ENCODE results near the gene MRPL57.
"Not testable (repeated sequence)": the region's sequence is repeated elsewhere in the genome, so short reads cannot be mapped to it uniquely, and the experiment has no call there.

Gene MRPL57

DNA sequence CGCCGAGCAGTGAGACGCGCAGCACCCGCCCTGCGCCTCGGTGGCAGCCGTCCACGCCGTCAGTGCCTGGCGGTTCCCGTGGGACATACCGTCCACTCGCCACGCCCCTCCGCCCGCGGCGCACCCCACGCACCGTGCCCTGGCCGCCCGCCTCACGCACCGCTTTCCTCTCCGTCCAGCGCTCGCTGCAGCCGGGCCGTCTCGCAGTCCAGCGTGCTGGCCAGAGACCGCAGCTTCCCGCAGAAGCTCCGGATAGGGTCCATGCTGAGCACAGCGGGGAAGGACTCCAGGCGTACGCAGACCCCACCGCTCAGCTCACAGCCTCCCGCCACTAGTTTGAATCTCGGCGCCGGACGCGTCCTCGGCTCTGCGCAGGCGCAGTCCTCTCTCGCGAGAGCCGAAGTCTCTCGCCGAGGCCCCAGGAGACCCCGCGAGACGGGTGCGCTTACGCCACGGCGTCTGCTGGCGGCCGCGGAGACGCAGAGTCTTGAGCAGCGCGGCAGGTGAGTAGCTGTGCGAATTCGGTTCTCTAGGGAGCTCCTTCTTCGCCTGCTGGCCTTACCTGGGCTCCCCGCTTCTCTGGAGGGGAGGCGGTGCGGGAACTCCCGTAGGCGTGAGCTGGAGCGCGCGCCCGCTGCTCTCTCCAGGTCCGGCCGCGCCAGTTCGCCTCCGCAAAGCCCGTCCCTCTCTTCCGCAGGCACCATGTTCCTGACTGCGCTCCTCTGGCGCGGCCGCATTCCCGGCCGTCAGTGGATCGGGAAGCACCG, at the start of gene MRPL57, which contains the start of gene SKA3:
Gene MRPL57, plus strand, starts transcription at position 444 of the 767 bp plus-strand sequence. Its CDS starts 259 bp downstream, at position 703.
Gene SKA3, minus strand, starts transcription at position 338 of the 767 bp plus-strand sequence. Its CDS starts 75 bp downstream, at position 263.
- DNase-seq = peak; percentile 95

DNA sequence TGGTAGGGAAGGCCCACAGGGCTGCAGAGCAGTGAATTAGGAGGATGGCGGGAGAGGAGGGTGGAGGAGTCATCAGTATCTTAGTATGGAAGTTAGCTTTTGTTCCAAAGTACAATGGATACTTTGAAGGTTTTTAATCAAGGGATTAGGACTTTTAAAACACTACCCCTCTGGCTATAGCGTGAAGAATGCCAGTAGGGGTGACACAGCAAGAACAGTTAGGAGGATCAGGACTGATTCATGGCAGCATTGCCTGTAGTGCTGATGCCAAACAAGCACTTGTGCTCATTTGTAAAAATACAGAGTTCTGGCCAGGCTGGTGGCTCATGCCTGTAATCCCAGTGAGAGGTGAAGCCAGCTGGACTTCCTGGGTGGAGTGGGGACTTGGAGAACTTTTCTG, 46.3 kb upstream of the MRPL57 start:
- no peak for DNase-seq

DNA sequence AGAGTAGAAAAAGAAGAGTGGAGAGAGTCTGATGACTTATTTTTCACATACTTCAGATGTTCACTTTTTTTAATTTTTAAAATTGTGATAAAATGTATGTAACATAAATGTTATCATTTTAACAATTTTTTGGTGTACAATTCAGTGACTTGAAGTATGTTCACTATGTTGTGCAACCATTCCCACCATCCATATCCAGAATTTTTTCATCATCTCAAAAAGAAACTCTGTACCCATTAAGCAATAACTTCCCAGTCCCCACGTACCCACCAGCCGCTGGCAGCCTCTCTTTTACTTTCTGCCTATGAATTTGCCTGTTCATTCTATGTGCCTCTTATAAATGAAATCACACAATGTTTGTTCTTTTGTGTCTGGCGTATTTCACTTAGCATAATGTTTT, 43.4 kb upstream of the MRPL57 start:
- no peak for DNase-seq

DNA sequence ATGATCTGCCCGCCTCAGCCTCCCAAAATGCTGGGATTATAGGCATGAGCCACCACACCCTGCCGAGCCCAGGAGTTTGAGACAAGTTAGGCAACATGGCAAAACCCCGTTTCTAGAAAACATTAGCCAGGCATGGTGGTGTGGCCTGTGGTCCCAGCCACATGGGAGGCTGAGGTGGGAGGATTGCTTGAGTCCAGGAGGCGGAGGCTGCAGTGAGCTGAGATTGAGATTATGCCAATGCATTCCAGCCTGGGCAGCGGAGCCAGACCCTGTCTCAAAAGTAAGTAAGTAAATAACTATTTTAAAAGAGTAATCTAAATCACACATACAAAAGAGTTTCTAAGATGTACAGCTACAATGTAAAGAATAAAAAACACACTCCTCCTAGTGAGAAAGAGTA, 42.0 kb upstream of the MRPL57 start:
- no peak for DNase-seq

DNA sequence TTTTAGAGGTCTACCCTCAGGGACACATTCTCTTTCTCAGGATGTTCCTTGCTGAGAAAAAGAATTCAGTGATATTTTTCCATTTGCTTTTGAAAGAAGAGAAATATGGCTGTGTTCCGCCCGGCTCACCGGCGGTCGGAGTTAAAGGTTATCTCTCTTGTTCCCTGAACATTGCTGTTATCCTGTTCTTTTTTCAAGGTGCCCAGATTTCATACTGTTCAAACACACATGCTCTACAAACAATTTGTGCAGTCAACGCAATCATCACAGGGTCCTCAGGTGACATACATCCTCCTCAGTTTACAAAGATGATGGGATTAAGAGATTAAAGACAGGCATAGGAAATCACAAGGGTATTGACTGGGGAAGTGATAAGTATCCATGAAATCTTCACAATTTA, 40.6 kb upstream of the MRPL57 start:
- not testable (repeated sequence) for DNase-seq

DNA sequence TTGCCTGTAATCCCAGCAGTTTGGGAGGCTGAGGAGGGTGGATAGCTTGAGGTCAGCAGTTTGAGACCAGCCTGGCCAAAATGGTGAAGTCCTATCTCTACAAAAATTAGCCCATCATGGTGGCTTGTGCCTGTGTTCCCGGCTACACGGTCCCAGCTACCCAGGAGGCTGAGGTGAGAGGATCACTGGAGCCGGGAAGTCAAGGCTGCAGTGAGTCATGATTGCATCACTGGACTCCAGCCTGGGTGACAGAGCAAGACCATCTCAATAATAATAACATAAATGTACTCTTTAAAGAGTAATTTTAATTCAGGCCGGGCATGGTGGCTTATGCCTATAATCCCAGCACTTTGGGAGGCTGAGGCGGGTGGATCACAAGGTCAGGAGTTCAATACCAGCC, 38.8 kb upstream of the MRPL57 start:
- no peak for DNase-seq

DNA sequence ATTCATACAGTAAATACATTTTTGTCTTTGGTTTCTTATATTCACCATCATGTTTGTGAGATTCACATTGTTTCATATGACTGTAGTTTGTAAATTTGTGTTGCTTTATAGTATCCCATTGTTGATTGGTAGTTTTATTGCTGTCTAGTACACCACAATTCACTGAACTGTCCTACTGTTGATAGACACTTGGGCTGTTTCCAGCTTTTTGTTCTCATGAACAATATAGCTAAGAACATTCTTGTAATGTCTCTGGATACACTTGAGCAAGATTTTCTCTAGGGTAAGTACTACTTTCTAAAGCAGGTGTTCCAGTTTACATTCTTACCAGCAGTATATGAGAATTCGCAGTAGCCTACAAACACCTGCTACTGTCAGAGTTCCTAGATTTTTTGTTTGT, 37.9 kb upstream of the MRPL57 start:
- no peak for DNase-seq

DNA sequence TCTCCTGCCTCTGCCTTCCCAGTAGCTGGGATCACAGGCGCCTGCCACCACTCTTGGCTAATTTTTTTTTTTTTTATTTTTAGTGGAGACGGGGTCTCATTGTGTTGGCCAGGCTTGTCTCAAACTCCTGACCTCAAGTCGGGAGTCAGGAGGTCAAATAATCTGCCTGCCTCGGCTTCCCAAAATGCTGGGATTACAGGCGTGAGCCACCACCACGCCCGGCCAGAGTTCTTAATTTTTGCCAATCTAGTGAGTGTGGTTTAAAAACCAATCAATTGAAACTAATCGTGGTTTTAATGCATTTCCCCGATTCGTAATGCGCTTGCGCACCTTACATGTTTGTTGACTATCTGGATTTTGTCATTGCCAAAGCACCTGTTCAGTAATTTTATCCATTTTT, 37.1 kb upstream of the MRPL57 start:
- DNase-seq = no peak

DNA sequence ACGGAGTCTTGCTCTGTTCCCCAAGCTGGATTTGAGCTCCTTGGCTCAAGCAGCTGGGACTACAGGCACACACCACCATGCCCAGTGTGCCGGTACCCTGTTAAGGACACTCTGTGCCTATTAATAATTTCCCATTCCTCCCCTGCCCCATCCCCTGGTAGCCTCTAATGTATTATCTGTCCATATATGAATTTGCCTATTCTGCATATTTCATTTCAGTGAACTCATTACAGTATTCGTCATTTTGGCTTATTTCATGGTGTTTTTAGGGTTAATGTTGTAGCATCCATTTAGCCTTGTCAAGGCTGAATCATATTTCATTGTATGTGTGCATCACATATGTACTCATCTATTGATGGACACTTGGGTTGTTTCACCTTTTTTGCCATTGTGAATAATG, 33.7 kb upstream of the MRPL57 start:
- DNase-seq = no peak

DNA sequence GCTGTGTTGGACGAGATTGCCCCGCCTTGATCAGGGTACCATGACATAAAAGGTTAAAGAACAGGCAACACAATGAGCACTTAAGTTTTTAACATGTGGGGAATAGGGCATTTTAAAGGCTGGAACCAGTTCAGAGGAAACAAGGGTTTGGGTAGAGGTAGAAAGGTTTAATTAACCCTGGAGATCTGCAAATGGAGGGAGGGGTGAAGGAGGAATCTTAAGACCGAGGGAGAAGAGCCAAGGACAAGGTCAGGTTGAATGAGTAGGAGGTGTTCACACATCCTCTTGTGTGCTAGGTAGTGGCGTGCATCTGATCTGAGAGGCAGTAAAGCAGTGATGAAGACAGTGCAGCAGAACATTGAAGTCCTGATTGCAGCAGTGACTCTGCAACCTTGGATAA, 28.6 kb upstream of the MRPL57 start:
- DNase-seq = no peak

DNA sequence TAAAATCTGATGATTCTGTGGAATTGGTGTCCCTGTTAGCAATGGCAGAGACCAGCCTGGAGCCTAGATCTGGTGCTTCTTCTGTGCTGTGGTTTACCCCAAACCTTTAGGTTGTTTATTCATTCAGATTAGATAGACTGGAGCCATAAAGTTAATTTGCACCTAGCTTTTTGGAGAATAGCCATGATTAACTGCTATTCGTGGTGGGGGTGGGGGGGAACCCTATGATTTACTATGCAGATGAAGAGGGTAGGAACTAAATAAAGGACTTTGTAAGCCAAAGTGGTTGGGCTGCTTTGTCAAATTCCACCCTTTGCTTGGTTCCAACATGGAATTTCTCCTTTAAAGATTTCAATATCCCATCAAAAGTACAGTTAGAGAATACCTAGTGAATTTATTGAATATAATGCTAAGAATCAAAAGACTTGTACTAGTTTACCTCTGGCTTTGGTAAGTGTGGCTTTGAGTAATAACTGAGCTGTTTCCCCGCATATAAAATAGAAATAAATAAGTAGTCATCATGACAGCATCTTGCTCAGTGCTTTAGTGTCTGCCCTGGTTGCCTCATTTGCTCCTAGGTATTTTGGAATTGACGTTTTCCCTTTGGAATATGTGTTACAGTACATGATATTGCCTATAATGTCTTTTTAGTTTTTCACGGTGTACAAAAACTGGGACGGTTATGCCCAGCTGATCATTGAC, 27.8 kb upstream of the MRPL57 start:
- no peak for DNase-seq

DNA sequence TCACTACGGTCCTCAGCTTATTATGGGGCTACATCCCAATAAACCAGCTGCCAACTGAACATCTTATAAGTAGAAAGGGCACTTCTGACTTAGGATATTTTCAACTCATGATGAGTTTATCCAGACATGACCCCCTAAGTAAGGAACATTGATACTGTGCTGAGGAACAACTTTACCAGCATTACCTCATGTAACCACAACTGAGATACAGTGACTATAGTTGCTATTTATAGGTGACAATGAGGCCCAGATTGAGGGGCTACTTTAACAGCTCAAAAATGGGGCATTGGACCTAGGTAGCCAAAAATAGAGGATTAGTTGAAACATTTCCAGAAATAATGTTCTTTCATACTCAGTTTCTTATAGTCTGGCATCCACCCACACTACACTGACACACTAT, 26.9 kb upstream of the MRPL57 start:
- DNase-seq = no peak

DNA sequence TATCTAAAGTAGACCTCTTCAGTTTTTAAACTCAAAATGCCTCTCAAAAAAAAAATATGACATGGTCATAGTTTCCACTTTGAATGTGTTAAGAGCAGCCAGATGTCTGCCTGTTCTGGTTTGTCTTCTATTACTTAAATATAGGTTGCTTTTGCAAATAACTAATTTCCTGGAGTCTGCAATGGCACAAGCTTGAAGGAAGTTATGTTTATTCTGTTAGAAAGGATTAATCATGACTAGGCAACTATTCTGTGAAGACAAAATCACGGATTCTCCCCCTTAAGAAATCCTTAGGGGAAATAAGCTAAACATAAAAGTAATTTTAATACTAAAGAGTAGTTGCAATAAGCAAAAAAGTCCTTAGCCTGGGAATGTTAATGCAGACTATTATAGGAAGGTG, 26.4 kb upstream of the MRPL57 start:
- no peak for DNase-seq

DNA sequence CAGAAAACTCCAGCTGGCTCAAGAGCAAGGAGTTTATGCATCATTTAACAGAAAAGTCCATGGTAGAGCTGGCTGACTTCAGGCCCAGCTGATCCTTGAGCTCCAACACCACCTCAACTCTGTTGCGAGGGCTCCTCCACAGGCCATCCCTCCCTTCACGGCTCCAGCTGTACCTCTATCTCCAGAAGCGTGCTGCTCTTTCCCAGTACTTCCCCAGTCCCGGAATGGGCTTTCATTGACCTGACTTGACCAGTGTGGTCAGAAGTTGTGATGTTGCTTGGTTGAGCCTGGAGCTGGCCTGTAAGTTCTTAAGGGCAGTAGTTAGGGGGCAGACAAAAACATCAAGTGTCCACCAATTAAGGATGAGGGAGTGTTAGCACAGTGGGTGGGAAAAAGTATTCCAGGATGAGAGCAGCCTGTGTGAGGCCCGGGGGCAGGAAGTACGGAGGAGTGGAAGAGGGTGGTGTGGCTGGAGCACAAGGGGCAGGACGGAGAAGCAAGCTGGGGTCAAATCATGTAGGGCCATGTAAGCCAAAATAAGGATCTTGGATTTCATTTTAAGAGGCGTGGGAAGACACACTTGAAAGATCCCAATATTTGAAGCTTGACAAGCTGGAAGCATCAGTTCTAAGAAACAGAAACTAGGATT, 24.1 kb upstream of the MRPL57 start:
- DNase-seq = no peak

DNA sequence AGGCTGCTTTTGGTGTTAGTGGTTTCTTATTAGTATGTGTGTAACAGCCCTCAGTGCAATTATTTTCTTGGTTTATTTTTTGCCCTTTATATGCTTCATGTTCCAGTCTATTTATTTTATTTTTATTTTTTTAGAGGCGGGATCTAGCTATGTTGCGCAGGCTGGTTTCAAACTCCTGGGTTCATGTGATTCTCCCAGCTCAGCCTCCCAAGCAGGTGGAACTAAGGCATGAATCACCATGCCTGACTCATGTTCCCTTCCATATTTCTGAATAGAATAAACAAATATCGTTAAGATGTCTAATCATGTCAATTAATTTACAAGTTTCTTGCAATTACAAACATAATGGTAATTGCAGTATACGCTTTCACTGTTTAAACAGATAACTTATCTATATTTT, 11.8 kb upstream of the MRPL57 start:
- DNase-seq = no peak

DNA sequence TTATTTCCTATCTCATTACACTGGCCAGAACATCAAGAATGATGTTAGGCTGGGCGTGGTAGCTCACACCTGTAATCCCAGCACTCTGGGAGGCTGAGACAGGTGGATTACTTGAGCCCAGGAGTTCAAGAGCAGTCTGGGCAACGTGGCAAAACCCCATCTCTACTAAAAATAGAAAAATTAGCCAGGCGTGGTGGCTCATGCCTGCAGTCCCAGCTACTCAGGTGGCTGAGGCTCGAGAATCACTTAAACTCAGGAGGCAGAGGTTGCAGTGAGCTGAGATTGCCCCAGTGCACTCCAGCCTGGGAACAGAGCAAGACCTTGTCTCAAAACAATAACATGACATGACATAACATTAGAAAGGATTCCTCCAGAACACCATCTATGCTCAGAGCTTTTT, 10.9 kb upstream of the MRPL57 start:
- not testable (repeated sequence) for DNase-seq

DNA sequence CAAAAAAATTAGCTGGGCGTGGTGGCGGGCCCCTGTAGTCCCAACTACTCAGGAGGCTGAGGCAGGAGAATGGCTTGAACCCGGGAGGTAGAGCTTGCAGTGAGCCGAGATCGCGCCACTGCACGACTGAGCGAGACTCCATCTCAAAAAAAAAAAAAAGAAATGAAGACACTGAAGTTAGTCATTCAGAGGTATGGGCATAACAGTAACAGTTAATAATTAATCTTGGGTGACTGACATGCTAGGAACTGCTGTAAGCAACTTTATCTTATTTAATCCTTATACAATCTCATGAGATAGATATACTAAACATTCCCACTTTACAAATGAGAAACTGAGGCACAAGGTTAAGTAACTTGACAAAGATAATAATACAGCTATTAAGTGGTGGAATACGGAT, 5.0 kb upstream of the MRPL57 start:
- no peak for DNase-seq

DNA sequence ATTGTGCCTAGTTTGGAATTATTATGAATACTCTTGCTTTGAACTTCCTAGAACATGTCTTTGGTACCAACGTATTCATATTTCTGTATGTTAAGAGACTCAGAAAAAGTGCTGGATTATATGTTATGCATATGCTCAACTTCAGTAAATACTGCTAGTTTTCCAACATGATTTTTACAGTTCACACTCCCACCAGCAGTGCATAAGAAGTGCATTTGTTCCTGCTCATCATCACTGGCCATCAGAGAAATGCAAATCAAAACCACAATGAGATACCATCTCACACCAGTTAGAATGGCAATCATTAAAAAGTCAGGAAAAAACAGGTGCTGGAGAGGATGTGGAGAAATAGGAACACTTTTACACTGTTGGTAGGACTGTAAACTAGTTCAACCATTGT, 2.7 kb upstream of the MRPL57 start:
- not testable (repeated sequence) for DNase-seq

DNA sequence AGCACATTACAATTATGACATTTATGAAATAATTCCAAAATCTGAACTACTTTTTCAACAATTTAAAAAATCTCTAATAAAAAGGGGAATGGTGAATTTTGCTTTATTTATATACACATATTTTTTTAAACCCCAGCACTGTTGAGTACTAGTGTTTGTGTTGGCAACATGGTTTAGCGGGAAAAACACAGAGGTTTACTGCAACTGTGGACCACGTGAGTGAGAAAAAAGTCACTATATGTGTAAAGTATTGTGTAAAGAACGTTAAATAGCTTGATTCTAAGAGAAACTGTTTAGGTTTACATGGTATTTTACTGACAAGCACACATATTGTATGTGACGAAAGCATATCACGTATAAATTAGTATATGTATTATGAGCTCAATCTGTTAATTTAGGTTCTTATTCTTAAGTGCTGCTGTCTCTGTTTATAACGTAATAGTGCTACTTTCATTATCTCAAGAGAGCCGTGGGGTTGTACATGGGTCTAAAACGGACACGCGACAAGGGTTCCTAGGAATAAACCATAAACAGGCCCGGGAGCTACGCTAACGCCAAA, 723 bp upstream of the MRPL57 start:
- no peak for DNase-seq

DNA sequence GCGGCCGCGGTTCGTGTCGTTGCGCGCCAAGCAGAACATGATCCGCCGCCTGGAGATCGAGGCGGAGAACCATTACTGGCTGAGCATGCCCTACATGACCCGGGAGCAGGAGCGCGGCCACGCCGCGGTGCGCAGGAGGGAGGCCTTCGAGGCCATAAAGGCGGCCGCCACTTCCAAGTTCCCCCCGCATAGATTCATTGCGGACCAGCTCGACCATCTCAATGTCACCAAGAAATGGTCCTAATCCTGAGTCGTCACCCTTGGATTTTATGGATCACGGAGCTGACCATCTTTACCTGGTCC, 475 bp downstream of the MRPL57 start:
- DNase-seq = no peak

DNA sequence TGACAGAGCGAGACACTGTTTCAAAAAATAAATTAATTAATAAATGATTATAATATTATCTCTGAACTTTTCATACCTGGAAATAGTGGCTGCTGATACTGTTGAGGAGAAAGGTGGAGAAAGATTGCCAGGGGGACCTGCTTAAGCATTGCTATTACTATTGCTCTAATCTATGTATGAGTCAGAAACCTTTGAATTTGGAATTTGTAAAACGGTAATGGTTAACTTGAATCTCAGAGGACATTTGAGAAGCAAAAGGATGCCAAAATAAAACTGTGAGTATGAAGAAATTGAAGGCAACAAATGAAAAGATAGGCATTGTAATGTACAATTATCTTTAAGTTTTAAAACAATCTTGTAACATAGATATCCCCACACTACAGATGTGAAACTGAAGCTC, 5.2 kb downstream of the MRPL57 start:
- DNase-seq = no peak

DNA sequence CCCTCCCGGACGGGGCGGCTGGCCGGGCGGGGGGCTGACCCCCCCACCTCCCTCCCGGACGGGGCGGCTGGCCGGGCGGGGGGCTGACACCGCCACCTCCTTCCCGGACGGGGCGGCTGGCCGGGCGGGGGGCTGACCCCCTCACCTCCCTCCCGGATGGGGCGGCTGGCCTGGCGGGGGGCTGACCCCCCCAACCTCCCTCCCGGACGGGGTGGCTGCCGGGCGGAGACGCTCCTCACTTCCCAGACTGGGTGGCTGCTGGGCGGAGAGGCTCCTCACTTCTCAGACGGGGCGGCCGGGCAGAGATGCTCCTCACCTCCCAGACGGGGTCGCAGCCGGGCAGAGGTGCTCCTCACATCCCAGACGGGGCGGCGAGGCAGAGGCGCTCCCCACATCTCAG, 10.0 kb downstream of the MRPL57 start:
- not testable (repeated sequence) for DNase-seq

DNA sequence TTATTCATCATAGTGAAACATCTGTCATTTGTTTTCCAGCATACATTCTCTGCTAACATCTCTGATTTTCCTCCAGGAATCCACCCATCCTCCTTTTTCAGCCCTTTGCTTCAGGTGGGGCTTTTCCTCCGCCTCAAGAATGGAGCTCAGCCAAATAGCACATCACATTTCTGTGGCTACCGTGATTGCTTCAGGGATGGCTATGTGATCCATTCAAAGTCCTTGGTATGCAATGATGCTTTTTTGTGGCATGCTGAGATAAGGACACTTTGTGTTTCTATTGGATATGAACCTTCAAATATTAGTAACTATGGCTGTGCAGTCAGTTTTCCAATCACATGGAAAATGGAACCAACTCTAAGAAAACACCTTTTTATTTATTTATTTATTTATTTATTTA, 18.3 kb downstream of the MRPL57 start:
- not testable (repeated sequence) for DNase-seq
